Breast epithelium (tissue), 3 donors: Measurements from ENCODE around the gene USP12.

Experiments
- CTCF ChIP-seq, 3 donors: fragments of 450-650 bp; IDR thresholded peaks; one replicate each; pipeline ENCODE4 v1.5.1; 2016 to 2017; ENCODE audit warnings: antibody characterized with exemption in 3 of 3, mild to moderate bottlenecking in 3 of 3, moderate library complexity in 3 of 3
- POLR2A ChIP-seq: fragments of 450-650 bp; IDR thresholded peaks from one replicate; pipeline ENCODE4 v1.6.1; 2016; ENCODE audit warnings: antibody characterized with exemption, mild to moderate bottlenecking, moderate library complexity
- POLR2AphosphoS5 ChIP-seq, 3 donors: sonication (generic); formaldehyde crosslinking; IDR thresholded peaks; one replicate each; pipeline ENCODE4 v1.6.1; 2017; ENCODE audit warnings: antibody characterized with exemption in 3 of 3

- TF ChIP-seq CTCF (IDR thresholded peaks at IDR 0.05) (no peak), POLR2A (no peak), POLR2AphosphoS5 (IDR thresholded peaks at IDR 0.05) (no peak)
Measured at GRCh38 chr13:27101289-27101688, 70.3 kb downstream of the USP12 start.
